GM19395 (cell line): ENCODE data around the gene EEF1A1.
"Not testable (repeated sequence)": the region's sequence is repeated elsewhere in the genome, so short reads cannot be mapped to it uniquely, and the experiment has no call there.

Source experiments
- ATAC-seq: cut with Tn5 transposase; IDR thresholded peaks from one replicate; pipeline ENCODE4 v1.9.1; 2021; ENCODE audit warnings: mild to moderate bottlenecking, moderate library complexity; ENCODE audit not compliant: unreplicated experiment

The EEF1A1 gene

DNA sequence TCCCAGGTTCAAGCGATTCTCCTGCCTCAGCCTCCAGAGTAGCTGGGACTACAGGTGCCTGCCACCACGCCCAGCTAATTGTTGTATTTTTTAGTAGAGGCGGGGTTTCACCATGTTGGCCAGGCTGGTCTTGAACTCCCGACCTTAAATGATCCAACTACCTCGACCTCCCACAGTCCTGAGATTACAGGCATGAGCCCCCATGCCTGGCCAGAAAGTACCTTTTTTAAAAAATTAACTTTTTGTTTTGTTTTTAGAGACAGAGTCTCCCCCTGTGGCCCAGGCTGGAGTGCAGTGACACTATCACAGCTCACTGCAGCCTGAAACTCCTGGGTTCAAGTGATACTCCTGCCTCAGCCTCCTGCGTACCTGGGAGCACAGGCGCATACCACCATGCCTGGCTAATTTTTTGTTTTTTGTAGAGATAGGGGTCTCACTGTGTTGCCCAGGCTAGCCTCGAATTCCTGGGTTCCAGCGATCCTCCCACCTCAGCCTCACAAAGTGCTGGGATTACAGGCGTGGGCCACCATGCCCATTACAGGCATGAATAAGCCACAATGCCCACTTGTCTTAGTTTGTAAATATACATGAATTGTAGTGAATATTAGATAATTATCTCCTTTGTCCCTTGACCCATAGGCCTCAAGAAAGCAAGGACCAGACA is 17.4 kb upstream of the EEF1A1 start:
- no peak for ATAC-seq

DNA sequence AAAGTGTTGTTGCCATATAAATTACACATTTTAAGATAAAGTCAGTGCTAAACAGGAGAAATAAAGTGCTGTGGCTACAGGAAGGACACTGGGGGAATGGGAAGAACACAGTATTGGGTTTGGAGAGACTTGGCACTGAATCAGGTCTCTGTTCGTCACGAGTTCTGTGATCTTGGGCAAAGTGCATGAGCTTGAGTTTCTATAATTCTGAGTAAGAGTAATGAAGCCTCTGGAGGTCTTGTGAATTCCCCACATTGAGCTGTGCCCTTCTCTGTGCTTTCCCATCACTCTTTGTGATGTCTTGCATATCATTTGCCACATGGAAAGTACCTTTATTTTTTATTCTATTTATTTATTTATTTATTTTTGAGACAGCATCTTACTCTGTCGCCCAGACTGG is 16.8 kb upstream of the EEF1A1 start:
- no peak for ATAC-seq

DNA sequence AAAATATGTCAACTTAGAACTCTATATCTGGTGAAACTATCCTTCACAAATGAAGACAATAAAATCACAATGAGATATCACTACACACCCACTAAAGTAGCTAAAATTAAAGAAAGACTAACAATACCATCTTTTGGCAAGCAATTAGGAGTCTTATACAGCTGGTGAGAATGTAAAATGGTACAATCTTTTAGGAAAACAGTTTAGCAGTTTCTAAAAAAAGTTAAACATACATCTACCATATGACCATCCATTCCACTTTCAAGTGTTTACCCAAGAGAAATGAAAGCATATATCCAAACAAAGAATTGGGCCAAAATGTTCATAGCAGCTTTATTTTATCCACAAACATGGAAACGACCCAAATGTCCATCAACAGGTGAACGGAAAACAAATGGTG is 13.8 kb upstream of the EEF1A1 start:
- no peak for ATAC-seq

DNA sequence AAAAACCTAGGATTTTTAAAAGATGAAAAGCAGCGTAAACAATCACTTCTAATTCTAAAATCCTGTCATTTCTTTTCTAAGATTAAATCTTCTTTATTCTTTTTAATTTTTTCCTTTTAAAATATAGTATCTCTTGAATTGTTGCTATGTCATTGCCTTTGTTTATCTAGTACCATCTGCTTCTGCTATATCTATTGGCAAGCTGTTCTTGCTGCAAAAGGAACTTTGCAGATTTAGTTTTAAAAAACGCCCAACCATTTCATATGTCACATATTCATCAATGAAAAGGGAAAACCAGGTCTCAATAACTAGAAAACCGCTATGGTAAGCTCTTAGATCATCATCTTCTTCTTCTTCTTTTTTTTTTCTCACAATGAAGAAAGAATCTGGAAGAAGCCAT is 11.5 kb upstream of the EEF1A1 start:
- no peak for ATAC-seq

DNA sequence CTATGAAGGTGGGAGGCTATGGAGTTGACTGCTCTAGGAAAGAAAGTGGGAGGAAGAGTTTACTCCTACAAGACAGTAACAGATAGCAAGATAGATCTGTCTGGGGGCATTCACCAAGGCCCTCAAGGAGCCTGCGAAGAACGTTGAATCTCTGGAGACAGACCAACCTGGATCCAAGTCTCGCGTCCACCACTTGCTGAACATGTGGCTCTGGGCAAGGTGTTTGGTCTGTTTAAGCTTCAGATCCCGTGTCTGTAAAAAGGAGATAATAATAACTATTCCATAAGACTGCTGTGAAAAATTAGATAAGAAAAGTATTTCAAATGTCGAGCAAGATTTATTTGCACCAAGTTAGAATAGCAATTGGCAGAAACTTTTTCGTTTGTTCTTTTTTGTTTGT is 8.1 kb upstream of the EEF1A1 start:
- ATAC-seq = no peak

DNA sequence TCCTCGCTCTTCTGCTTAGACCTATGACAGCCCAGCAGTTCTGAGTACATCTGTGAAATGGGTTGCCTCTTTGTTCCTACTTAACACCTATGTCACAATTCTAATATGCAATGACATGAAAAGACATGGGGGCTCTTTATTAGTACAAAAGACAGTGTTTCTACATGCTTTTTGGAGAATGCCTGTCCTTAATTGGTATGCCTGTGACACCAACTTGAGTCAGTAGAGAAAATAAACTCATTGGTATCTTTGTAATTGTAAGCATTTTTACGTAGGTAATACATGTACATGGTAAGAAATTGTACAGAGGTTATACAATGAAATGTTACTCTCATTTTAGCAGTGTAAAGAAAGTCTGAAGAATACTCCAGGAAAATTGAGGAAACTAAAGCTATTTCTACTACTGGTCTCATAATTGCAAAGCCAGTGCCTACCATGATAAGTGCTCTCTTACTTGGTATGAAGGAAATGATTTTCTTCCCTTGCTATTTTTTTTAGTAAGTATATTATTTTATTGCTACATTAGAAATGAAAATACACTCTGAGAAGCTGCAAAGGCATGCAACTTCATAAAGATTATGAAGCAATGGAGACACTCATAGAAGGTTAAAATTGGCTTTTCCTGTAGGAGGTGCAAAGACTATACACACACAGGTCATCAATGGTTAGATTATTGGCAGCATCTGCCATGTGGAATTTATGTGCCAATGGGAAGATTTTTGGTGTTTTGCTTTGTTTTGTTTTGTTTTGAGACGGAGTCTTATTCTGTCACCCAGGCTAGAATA is 4.9 kb upstream of the EEF1A1 start:
- ATAC-seq = no peak

DNA sequence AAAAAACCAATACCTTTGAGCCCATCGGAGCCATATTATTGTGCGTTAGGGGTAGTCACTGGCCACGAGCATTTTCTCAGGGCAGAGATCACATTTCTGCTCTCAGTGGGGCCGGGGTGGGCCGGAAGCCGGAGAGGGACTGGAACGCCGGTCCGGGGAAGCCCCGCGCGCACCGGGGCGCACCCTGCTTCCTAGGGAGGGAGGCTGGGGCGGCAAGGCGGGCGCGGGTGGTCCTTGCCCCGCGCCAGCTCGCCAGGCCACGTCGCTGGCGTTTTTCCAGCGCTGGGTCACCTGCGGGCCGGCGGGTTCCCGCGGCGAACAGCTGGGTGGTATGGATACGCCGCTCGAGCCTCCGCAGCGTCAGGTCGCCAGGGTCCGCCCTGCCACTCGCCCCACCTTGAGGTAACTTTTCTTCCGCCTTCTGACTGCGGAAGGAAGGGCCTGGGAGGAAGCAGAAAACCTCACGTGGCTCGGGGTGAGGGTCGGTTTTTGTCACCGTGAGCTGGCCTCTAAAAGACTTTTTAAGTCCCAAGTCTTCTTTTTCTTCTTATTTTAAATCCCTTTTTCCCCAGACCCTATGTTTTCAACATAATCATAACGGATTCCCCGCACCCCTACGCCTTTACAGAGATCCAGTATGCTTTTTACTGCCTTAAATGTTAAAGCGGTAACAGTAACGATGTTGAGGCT is 2.7 kb upstream of the EEF1A1 start:
- peak; percentile 63 for ATAC-seq

DNA sequence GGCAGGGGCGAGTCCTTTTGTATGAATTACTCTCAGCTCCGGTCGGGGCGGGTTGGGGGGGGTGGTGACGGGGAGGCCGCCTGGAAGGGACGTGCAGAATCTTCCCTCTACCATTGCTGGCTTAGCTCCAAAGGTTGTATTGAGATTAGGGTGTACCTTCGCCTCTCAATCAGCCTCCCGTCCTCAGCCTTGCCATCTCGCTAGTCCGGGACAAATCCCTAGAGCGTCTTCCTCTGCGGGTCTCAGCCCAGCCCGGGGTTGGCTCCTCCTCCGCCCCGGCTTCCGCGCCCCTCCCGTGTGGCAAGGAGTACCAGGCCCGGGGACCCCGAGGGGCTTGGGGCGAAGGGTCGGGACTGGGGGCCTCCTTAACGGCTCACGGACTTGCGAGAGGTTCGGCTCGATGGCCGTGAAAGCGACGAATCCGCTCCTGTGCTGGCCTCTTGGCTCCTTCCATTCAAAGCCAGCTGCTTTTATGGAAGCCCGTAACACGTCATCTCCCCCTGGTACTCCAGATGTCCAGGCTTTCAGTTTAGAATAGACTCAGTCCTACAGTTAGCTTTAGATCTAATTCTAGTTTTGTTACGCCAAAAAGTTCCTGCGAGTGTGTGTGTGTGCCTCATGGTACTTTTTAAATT is 636 bp upstream of the EEF1A1 start:
- peak; percentile 40 for ATAC-seq

DNA sequence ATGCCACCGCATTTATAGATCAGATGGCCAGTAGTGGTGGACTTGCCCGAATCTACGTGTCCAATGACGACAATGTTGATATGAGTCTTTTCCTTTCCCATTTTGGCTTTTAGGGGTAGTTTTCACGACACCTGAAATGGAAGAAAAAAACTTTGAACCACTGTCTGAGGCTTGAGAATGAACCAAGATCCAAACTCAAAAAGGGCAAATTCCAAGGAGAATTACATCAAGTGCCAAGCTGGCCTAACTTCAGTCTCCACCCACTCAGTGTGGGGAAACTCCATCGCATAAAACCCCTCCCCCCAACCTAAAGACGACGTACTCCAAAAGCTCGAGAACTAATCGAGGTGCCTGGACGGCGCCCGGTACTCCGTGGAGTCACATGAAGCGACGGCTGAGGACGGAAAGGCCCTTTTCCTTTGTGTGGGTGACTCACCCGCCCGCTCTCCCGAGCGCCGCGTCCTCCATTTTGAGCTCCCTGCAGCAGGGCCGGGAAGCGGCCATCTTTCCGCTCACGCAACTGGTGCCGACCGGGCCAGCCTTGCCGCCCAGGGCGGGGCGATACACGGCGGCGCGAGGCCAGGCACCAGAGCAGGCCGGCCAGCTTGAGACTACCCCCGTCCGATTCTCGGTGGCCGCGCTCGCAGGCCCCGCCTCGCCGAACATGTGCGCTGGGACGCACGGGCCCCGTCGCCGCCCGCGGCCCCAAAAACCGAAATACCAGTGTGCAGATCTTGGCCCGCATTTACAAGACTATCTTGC is 725 bp downstream of the EEF1A1 start:
- ATAC-seq = no peak

DNA sequence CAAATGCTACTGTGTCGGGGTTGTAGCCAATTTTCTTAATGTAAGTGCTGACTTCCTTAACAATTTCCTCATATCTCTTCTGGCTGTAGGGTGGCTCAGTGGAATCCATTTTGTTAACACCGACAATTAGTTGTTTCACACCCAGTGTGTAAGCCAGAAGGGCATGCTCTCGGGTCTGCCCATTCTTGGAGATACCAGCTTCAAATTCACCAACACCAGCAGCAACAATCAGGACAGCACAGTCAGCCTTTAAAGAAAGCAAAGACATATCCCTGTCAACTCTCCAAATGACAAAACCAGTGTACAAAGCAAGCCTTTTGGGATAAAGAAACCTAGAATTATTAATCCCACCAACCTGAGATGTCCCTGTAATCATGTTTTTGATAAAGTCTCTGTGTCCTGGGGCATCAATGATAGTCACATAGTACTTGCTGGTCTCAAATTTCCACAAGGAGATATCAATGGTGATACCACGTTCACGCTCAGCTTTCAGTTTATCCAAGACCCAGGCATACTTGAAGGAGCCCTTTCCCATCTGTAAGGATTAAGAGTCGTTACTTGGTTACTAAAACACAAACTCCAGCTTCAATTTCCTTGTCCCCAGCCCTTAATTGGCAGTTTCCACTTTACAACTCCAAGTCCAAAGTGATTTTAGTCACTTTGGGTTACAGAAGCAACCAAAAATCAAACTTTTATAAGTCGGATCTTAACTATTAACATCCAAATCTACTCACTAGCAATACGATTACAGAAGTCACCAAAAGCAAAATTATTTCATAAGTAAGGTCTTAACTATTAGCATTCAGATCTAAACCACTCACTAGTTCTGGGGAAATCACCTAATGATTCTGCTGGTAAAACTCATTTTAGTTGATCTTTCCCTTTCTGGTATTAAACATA is 1.6 kb downstream of the EEF1A1 start:
- ATAC-seq = not testable (repeated sequence)

DNA sequence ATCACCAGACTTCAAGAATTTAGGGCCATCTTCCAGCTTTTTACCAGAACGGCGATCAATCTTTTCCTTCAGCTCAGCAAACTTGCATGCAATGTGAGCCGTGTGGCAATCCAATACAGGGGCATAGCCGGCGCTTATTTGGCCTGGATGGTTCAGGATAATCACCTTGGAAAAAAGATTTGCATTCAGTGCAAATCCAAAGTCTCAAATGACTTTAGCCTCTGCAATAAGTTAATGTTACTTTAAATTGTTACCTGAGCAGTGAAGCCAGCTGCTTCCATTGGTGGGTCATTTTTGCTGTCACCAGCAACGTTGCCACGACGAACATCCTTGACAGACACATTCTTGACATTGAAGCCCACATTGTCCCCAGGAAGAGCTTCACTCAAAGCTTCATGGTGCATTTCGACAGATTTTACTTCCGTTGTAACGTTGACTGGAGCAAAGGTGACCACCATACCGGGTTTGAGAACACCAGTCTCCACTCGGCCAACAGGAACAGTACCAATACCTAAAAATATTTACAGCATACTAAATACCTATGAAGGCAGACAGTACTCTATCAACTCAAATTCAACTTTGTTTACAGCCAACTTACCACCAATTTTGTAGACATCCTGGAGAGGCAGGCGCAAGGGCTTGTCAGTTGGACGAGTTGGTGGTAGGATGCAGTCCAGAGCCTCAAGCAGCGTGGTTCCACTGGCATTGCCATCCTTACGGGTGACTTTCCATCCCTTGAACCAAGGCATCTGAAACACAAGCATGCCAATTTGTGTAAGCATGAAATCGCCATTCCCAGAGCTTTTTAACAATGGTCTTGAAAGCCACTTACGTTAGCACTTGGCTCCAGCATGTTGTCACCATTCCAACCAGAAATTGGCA is 2.5 kb downstream of the EEF1A1 start:
- not testable (repeated sequence) for ATAC-seq

DNA sequence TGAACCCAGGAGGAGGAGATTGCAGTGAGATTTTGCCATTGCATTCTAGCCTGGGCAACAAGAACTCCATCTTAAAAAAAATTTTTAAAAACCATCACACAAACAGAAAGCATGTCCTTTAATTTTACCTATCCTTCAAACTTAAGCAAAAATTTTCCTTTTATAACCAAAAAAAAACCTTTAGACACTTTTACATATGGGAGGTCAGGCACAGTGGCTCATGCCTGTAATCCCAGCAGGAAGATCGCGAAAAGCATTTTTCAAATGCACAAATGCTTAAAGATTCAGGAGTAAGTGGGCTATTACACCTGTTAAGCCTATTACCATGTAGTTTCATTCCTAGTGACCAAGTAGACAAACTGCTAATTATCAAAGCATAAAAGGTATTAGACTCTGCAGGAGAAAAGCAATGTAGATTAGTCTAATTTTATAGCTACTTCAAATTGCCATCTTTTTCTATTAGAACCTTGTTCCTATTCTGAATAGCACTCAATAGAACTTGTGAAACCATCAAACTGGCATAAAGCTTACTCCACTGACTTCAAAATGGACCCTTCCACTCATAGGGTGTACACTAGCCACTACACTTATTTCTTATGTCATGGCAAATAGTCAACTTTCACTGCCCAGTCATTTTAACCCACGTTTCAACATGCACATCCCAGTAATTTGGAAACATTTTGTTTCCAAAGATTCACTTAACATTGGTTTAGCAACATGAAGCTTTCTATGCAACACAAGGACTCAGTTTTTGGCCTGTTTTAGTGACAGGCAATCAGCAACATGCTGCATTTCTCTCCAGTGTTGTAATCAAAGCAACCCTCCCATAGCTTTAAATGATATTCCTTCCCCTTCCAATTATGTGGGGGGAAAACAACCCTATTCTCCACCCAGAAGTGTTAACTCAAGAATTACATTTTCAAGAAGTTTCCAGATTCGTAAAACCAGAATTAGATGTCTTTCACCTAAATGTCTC is 4.0 kb downstream of the EEF1A1 start:
- ATAC-seq = no peak

DNA sequence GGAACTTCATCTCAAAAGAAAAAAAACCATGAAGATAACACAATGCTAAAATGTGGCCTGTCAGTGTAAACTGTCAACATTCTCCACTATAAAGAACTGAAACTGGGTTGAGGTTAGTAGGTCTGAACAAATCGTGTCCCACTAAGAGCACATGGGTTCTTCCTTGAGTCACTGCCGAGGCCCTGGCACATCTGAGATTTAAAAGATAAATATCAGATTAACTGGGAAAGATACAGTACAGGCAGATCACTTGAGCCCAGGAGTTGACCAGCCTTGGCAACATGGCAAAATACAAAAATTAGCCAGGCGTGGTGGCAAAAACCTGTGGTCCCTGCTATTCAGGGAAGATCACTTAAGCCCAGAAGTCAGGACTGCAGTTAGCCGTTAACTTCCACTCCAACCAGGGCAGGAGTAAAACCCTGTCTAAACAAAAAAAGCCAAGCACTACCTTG is 5.6 kb downstream of the EEF1A1 start:
- peak; percentile 41 for ATAC-seq

DNA sequence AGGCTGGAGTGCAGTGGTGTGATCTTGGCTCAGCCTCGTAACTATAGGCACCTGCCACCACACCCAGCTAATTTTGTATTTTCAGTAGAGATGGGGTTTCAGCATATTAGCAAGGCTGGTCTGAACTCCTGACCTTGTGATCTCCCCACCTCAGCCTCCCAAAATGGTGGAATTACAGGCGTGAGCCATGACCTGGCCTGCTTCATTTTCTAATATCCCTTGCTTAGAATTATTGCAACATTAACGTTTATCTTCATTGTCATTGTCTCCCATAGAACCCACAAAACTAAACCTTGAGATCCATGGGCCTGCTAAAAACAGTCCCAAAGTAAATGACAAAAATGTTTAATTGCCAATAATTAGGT is 6.1 kb downstream of the EEF1A1 start:
- ATAC-seq = no peak

DNA sequence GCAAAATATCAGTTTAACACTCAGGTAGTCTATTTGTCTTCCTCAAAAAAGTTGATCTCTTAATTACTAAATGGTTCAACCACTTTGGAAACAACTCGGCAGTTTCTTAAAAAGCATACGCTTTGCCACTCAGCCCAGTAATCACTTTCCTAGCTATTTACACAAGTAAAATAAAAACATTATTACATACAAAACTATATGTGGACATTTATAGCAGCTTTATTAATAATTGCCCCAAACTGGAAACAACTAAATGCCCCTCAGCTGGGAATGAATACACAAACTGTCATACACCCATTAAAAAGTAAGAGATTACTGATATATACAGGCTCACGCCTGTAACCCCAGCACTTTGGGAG is 7.4 kb downstream of the EEF1A1 start:
- ATAC-seq = no peak

DNA sequence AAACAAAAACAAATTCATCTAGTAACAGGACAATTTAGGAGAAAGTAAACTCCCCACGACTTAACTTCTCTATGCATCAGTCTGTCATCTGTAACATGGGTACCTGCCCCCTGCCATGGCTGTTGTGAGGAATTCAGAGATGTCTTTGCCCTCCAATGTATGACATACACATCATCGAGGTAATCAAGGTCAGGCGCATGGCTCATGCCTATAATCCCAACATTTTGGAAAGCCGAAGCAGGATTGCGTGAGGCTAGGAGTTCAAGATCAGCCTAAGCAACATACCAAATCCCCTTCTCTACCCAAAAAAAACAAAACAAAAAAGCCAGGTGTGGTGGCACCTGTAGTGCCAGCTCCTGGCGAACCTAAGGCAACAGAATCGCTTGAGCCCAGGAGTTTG is 9.0 kb downstream of the EEF1A1 start:
- no peak for ATAC-seq

DNA sequence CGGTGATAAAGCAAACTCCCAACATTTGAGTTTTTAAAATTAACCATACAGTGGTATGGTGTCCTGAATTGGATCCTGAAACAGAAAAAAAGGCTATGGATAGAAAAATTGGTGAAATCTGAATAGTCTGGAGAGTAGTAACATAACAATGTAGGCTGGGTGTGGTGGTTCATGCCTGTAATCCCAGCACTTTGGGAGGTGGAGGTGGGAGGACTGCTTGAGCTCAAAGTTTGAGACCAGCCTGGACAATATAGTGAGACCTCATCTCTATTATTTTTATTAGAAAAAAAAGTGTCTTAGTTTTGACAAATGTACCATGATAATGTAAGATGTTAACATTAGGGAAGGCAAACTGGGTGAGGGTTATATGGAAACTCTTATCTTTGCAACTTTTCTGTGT is 11.0 kb downstream of the EEF1A1 start:
- ATAC-seq = no peak

DNA sequence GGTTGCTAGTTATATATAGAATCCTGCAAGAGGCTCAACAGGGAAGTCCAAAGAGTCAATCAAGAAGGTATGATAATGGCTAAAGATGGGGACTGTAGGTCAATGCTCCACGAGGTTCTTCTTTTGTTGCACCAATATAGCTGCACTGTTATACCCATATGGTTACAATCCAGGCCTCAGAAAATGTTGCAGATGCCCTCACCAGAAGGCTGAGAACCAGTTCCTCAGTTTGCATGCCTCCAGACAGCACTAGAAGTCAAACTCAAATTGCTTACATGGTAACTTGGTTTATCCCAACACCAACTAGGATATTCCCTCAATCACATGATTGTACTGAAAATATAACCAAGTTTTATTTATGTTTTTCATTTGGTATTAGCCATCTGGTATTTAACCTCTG is 12.1 kb downstream of the EEF1A1 start:
- ATAC-seq = no peak
